GM12875 (cell line): ENCODE results near the gene RASA2.

Experiments
- H3K4me3 ChIP-seq: one replicate; pipeline ENCODE4 v1.5.1; 2011; ENCODE audit warnings: low read depth, low read length, control low read depth
- TF ChIP-seq, protein P1 (sequence below): IDR thresholded peaks from 2 replicates; pipeline ENCODE4 v1.5.1; 2011; ENCODE audit warnings: low read depth, mild to moderate bottlenecking, control low read depth, inconsistent platforms, low read length, moderate library complexity, borderline replicate concordance; ENCODE audit not compliant: insufficient read depth

RASA2 gene

DNA sequence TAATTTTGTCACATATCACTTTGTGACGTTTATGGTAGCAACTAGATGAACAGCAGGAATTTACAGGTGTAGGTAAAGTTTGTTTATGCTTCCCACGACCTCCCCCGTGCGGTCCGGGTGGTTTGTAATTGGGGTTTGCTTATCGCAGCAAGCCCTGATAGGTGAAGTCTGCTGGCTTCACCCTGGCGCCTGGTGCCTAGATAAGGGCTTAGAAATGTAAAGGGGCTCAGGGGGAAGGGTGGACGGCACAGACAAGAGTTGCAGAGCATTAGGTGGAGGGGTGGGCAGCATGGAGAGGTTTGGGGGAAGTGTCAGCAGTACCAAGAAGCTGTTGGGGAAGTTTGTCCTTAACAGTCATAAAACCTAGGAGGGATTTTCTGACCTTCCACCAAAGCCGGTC is 143.1 kb downstream of the RASA2 start:
- TF ChIP-seq, protein P1, sequence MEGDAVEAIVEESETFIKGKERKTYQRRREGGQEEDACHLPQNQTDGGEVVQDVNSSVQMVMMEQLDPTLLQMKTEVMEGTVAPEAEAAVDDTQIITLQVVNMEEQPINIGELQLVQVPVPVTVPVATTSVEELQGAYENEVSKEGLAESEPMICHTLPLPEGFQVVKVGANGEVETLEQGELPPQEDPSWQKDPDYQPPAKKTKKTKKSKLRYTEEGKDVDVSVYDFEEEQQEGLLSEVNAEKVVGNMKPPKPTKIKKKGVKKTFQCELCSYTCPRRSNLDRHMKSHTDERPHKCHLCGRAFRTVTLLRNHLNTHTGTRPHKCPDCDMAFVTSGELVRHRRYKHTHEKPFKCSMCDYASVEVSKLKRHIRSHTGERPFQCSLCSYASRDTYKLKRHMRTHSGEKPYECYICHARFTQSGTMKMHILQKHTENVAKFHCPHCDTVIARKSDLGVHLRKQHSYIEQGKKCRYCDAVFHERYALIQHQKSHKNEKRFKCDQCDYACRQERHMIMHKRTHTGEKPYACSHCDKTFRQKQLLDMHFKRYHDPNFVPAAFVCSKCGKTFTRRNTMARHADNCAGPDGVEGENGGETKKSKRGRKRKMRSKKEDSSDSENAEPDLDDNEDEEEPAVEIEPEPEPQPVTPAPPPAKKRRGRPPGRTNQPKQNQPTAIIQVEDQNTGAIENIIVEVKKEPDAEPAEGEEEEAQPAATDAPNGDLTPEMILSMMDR: no peak
- no peak overlapping the region for H3K4me3 ChIP-seq

DNA sequence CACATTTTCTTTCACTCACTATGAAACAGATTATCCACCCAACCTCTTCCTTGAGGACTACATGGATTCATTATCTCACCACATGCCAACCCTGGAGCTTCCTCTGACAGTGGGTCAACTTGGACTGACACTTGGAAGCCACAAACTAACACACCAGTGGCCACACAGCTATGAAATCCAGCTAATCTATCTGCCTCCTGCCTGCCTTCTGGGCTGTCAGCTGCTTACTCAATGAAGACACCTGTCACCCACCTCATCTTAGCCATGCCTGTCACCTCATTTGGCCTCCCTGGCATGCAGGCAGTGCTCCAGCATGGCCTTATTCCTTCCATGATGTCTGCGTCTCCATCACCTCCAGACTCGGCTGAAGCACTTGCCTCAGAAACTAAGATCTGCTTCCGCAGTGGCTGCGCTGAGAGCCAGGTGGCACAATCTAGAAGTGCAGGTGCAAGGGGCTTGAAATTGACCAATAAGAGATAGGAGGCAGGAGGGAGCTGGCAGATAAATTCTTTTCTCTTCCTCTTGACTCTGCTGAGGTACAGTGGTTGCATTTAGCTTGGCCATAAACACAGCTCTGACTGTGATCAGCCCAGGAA is 146.1 kb downstream of the RASA2 start:
- TF ChIP-seq, protein P1: no peak
- no peak overlapping the region for H3K4me3 ChIP-seq

DNA sequence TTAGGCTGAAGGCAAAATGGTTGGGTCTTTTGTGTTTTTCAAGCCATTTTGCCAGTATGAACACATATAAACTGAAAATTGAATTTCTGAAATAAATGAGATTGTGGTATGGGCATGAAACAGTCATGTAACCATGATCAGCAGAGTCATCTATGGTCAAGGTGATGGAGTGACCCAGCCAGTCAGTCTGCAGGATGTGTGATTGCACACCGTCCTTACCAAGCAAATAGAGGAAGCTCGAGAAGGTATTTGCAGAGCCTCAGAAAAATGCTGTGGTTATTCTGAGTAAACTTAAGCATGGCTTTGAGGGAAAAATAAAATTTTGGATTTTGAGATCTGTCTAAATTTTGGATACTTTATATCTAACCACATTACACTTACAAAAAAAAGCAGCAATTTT is 155.4 kb downstream of the RASA2 start:
- H3K4me3 ChIP-seq: no peak overlapping the region
- TF ChIP-seq, protein P1: no peak

GRCh38 chr3:141643391-141643790 is 156.6 kb downstream of the RASA2 start:
- TF ChIP-seq, protein P1: no peak
- no peak overlapping the region for H3K4me3 ChIP-seq

DNA sequence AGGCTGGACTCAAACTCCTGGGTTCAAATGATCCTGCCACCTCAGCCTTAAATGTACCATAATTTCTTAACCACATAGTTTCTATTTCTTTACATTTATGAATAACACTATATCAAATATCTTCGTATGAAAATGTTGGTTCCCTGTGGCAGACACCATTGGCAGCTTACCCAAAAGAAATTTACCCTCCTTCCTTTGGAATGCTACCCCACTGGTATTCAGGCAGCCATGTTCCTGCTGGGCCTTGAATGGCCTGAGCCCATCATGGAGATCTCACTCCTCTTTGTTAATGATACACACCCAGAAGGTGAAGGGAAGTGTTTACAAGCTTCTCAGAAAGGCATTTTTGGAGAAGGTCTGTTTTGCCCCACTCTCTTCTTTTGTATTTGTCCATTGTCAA is 157.0 kb downstream of the RASA2 start:
- no peak overlapping the region for H3K4me3 ChIP-seq
- TF ChIP-seq, protein P1: no peak

DNA sequence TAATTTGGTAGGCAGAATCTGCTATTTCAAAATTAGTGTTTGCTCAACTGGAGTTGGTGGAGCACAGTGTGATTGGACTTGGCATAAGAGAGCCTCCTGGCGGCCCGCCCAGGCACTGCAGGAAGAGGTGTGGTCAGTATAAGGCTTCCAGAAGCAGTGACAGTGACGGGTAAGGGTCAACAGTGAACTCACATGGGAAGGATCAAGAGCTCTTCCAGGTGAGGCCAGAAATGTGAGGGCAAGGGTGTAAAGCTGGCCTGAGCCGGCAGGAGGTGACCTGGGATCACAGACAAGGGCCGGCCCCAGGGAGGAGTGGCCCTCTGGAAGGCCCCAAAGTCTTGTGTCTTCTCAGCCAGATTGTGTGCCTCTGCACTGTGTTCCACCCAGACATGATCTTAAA is 158.1 kb downstream of the RASA2 start:
- H3K4me3 ChIP-seq: no peak overlapping the region
- TF ChIP-seq, protein P1: peak; percentile 94

DNA sequence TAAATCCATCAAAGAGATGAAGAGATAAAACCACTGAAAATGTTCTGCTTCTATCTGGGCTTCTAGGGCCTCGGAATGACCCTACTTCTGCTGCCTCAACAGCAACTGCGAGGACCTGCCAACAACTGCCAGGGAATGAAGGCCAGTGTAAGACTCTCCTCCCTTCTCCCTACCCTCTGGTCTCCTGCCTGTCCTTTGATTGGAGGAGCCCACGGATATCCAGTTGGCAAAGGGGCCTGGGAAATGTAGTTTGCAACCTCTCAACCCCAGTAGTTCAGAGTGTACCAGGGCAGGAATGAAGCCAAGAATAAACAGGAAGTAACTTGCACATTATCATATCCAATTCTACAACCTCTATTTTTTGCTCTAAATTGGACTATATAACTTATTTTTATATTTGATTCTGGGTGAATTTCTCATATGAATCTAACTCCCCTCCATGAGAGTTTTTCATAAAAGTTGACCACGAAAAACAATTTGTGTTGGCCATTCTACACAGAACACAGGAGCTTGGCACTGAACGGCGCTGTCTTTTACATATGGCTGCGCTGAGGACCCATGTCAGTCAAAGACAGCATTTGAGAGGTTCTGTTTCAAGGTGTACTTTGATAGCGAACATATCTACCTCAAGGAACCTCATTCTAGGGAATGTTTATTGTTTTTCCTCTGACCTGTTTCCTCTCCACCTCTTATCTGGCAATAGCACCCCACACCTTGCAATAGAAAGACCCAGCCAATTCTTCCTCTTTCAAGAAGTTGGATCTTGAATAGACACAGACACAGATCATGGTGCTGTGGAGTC is 160.1 kb downstream of the RASA2 start:
- TF ChIP-seq, protein P1: no peak
- H3K4me3 ChIP-seq: no peak overlapping the region
